Activated CD4-positive, alpha-beta memory T cell treated with anti-CD3 and anti-CD28 coated beads for 36 hours (primary cell): ENCODE results near the gene FOXD4L1. TPM values are rescaled to one million over a fixed set of nuclear protein-coding genes. Genes with fewer than 3 reads are reported as not detected.
"Not testable (repeated sequence)": the region's sequence is repeated elsewhere in the genome, so short reads cannot be mapped to it uniquely, and the experiment has no call there.

Source experiments
- CTCF ChIA-PET: fragments of 350-600 bp; sonication (Branson Sonifier 250); formaldehyde crosslinking; loops from one replicate; lab custom pipeline; 2021; ENCODE audit warnings: antibody characterized with exemption, inconsistent platforms; lab: Charles Lee
- POLR2A ChIA-PET: fragments of 350-600 bp; sonication (Branson Sonifier 250); formaldehyde crosslinking; loops from one replicate; lab custom pipeline; 2021; ENCODE audit warnings: antibody characterized with exemption; lab: Charles Lee
- DNase-seq: peaks from one replicate; pipeline ENCODE4 v3.0.0-alpha.2; 2020
- H3K27ac Mint-ChIP-seq: one replicate; pipeline ENCODE4 v1.8.0; 2021; ENCODE audit warnings: mixed read lengths
- H3K27me3 Mint-ChIP-seq: one replicate; pipeline ENCODE4 v1.8.0; 2021; ENCODE audit warnings: mixed read lengths
- H3K36me3 Mint-ChIP-seq: one replicate; pipeline ENCODE4 v1.8.0; 2021; ENCODE audit warnings: mixed read lengths
- H3K4me1 Mint-ChIP-seq: one replicate; pipeline ENCODE4 v1.8.0; 2021; ENCODE audit warnings: low read depth, mixed read lengths
- H3K4me3 Mint-ChIP-seq: one replicate; pipeline ENCODE4 v1.8.0; 2021; ENCODE audit warnings: mild to moderate bottlenecking, mixed read lengths
- H3K9me3 Mint-ChIP-seq: one replicate; pipeline ENCODE4 v1.8.0; 2021; ENCODE audit warnings: mixed read lengths
- intact Hi-C: fragments of 100-400 bp; cut with micrococcal nuclease; formaldehyde crosslinking; loops from one replicate; pipeline ENCODE4 v1.15.1; 2023
- total RNA-seq, 2 experiments: library from RNA; stranded (reverse); gene quantifications; one replicate each; pipeline ENCODE4 v1.2.3, GENCODE V29; 2021

FOXD4L1 gene
- total RNA-seq, 2 experiments from 2014 or later = 0.12 TPM; not detected in 1

DNA sequence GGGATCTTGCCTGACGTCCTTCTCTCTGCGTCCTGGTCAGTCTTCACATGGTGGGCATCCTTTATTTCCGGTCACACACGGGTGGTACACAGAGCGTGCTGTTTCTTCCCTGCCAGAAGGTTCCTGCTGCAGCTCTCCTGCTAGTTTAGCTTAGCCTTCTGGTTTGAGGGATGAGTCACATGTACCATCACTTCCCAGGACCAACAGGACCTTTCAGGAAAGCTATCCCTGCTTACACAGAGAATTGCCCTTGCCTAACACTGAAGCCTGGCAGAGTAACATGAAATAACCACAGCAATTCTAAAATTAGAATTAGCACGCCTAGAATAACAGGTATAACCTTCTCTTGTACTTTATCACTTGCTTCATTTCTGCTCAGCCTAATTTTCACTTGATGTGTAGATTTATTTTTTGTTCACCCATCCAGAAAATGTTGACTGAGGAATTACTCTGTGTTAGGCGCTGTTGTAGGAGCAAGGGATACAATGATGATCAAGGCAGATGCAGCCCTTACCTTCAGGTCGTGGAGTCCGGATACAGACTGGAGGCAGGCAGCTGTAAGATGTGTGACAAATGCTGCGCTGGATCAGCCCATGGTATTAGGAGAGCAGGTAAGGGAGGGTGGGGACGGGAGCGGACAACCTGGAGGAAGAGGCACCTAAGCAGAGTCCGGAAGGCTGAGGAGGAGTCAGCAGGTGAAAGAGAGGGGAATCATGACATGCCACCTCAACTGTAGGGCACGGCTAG lies 9.1 kb downstream of the FOXD4L1 start:
- intact Hi-C loops, CTCF ChIA-PET, H3K36me3 Mint-ChIP-seq, H3K27ac Mint-ChIP-seq, H3K4me3 Mint-ChIP-seq, H3K4me1 Mint-ChIP-seq, H3K9me3 Mint-ChIP-seq, POLR2A ChIA-PET: not testable (repeated sequence)
- DNase-seq = peak; percentile 10
- peaks cover 22% of the 10 kb centered on the region for H3K27me3 Mint-ChIP-seq

DNA sequence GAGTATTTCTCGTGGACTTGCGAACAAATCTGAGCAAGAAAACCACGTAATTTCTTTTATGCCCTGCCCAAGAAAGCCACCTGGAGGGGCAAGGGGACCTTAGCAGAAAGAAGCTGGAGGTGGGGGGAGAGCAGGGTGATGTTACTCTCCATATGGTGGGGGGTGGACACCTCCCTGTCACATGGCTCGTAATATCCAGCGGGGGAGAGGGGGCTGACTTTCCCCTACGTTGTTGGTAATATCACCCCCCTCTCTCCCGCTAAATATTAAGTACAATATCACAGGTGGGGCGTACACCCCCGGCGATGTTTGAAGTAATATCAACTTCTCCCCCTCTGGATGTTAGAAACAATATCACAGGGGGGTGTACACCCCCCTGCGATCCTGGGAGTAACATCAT lies 9.7 kb downstream of the FOXD4L1 start:
- H3K4me3 Mint-ChIP-seq, H3K9me3 Mint-ChIP-seq, H3K4me1 Mint-ChIP-seq, DNase-seq, intact Hi-C loops, H3K36me3 Mint-ChIP-seq, CTCF ChIA-PET, POLR2A ChIA-PET, H3K27ac Mint-ChIP-seq: not testable (repeated sequence)
- H3K27me3 Mint-ChIP-seq = peaks cover 17% of the 10 kb centered on the region

DNA sequence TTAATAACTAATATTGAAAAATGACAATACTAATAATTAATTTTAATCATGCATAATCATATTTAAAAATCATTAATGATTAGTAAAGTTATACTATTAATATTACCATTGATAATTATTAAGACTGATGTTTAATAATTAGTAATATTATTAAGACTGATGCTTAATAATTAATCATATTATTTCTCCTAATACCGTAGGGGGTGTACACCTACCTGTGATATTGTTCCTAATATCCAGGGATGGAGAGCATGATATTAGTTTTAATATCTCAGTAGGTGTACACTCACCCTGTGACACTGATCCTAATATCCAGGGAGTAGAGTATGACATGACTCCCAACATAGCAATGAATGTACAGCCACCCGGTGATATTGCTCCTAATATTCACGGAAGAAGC lies 12.4 kb downstream of the FOXD4L1 start:
- H3K4me3 Mint-ChIP-seq, H3K27ac Mint-ChIP-seq, CTCF ChIA-PET, H3K36me3 Mint-ChIP-seq, DNase-seq, intact Hi-C loops, POLR2A ChIA-PET, H3K9me3 Mint-ChIP-seq, H3K4me1 Mint-ChIP-seq: not testable (repeated sequence)
- H3K27me3 Mint-ChIP-seq = peaks cover 13% of the 10 kb centered on the region

DNA sequence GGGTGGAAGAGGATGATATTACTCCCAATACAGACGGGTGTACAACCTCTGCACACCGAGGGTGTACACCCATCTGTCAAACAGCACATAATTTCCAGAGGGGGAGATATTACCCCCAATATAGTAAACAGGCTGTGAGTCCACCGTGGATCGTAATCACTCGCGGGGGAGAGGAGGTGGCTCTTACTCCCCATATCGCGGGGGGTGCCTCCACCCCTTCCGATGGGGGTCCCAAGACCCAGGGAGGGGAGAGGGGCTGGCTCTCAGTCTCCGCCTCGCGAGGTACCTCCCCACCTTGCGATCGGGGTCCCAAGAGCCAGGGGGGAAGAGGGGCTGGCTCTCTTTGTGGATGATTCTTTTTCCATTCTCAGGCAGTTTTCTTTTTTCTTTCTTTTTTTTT lies 13.4 kb downstream of the FOXD4L1 start:
- DNase-seq, H3K27ac Mint-ChIP-seq, H3K9me3 Mint-ChIP-seq, POLR2A ChIA-PET, H3K4me3 Mint-ChIP-seq, CTCF ChIA-PET, H3K4me1 Mint-ChIP-seq, H3K36me3 Mint-ChIP-seq, intact Hi-C loops: not testable (repeated sequence)
- H3K27me3 Mint-ChIP-seq = peaks cover 13% of the 10 kb centered on the region

DNA sequence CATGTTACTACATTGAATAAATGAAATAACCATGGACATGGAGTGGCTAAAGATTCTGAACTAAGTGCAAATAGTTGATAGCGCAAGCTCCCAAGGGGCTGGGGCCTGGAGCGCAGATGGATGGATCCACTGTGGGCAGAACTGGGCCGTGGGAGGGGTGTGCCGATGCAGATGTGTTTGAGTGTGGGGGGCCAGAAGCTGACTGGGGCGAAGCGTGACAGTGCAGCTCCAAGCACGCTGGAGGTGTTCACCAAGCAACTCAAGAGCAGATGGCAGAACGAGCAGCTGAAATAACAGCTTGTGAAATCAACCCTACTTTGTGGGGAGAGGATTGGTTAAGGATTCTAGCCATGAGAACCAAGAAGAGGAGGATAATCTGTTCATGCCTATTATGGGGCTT lies 17.0 kb downstream of the FOXD4L1 start:
- POLR2A ChIA-PET, H3K27me3 Mint-ChIP-seq: not testable (repeated sequence)

DNA sequence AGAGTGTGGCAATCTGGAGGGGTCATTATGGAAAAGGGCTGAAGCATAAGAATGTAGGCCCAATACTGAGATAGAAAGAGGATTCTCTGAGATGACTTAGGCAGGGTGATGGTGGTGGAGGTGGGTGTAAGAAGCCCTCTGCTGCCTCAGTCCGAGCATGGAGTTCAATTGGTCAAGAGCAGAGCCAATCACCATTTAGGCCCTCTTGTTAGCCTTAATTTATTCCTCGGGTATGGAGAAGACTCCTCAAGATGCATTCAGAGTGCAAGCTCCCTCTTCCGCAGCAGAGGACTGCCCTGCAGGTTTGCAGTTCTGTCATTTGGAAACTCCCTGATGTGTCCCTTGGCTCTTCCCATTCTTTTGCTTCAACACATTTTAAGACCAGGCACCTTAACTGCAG lies 17.5 kb downstream of the FOXD4L1 start:
- intact Hi-C loops, H3K9me3 Mint-ChIP-seq, H3K36me3 Mint-ChIP-seq: not testable (repeated sequence)

More for the DNA sequence above, 17.0 kb downstream of the FOXD4L1 start:
- H3K27ac Mint-ChIP-seq, H3K4me3 Mint-ChIP-seq, H3K36me3 Mint-ChIP-seq, CTCF ChIA-PET, H3K9me3 Mint-ChIP-seq, H3K4me1 Mint-ChIP-seq, DNase-seq, intact Hi-C loops: not testable (repeated sequence)

DNA sequence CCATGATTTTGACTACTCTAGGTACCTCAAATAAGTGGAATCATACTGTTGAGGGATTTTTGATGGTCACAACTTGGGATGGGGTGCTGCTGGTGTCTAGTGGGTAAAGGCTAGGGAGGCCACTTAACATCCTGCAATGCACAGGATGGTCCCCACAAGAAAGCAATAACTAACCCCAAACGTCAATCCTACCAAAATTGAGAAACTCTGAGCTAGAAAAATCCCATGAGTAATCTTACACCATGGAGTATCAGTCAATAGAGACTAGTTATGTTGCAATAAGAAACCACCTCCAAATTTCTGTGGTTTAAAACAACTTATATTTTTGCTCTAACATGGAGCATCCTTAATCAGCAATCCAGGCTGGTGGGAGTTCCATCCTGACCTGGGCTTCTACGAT lies 18.6 kb downstream of the FOXD4L1 start:
- intact Hi-C loops, DNase-seq, H3K9me3 Mint-ChIP-seq, CTCF ChIA-PET, H3K27ac Mint-ChIP-seq, POLR2A ChIA-PET, H3K4me1 Mint-ChIP-seq, H3K4me3 Mint-ChIP-seq, H3K36me3 Mint-ChIP-seq, H3K27me3 Mint-ChIP-seq: not testable (repeated sequence)

More for the DNA sequence above, 17.5 kb downstream of the FOXD4L1 start:
- POLR2A ChIA-PET, H3K4me3 Mint-ChIP-seq, CTCF ChIA-PET, DNase-seq, H3K27me3 Mint-ChIP-seq, H3K4me1 Mint-ChIP-seq, H3K27ac Mint-ChIP-seq: not testable (repeated sequence)

DNA sequence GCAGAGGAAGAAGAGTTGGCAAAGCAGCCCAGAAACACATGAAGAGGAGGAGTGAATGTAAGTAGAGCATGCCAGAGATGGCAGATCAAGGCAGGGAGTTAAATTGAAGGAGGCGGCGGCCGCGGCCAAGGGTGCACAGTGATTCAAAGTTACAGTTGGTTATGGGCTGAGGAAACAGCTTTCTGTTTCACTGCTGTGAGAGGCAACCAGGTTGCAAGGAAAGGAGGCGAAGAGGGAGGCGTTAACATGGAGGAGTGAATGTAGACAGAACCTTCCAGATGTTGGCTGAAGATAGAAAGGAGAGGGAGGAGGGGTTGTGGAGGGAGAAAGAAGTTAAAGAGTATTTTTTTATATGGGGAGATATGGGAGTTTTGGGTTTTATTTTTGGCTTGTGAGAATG lies 22.4 kb downstream of the FOXD4L1 start:
- H3K4me1 Mint-ChIP-seq, H3K4me3 Mint-ChIP-seq, H3K27me3 Mint-ChIP-seq, H3K36me3 Mint-ChIP-seq, DNase-seq, intact Hi-C loops, CTCF ChIA-PET, H3K27ac Mint-ChIP-seq, POLR2A ChIA-PET, H3K9me3 Mint-ChIP-seq: not testable (repeated sequence)

DNA sequence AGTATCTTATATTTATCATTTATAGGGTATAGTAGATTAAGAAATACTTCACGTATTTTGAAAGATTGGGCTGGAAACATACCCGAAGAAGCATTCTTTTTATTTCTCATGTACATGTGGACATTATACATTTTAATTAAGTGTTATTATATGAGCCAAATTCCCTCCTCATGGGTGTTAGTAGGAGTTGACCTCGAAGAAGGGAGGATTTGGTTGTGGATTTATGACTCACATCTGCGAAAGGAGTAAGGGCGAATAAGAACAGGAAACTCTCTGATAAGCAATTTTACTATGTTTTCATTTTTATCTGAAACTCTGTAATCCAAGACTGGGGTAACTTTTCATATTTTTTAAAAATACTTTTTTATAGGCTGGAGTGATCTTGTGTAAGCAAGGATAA lies 23.0 kb downstream of the FOXD4L1 start:
- CTCF ChIA-PET, DNase-seq, H3K9me3 Mint-ChIP-seq, H3K27ac Mint-ChIP-seq, intact Hi-C loops, H3K4me3 Mint-ChIP-seq, POLR2A ChIA-PET, H3K27me3 Mint-ChIP-seq, H3K4me1 Mint-ChIP-seq, H3K36me3 Mint-ChIP-seq: not testable (repeated sequence)

DNA sequence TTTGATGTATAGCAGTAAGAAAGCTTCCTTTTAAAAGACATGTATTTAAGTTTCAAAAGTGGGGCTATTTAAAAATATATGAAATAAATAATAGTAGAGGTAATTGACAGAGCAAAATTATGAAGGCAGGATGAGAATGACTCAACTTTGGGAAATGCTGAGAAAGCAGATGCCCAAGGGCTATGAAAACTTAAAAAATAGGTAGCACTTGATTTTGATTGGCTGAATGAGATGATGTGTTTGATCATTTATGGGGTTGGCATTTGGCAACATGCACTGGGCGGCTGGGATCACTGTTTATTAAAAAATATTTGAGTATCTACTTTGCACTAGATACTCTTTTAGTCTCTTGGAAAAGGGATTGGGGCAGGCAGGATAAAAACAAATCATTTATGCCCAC lies 26.5 kb downstream of the FOXD4L1 start:
- H3K36me3 Mint-ChIP-seq, intact Hi-C loops, H3K4me3 Mint-ChIP-seq, H3K27me3 Mint-ChIP-seq, DNase-seq, H3K4me1 Mint-ChIP-seq, H3K9me3 Mint-ChIP-seq, CTCF ChIA-PET, H3K27ac Mint-ChIP-seq, POLR2A ChIA-PET: not testable (repeated sequence)

DNA sequence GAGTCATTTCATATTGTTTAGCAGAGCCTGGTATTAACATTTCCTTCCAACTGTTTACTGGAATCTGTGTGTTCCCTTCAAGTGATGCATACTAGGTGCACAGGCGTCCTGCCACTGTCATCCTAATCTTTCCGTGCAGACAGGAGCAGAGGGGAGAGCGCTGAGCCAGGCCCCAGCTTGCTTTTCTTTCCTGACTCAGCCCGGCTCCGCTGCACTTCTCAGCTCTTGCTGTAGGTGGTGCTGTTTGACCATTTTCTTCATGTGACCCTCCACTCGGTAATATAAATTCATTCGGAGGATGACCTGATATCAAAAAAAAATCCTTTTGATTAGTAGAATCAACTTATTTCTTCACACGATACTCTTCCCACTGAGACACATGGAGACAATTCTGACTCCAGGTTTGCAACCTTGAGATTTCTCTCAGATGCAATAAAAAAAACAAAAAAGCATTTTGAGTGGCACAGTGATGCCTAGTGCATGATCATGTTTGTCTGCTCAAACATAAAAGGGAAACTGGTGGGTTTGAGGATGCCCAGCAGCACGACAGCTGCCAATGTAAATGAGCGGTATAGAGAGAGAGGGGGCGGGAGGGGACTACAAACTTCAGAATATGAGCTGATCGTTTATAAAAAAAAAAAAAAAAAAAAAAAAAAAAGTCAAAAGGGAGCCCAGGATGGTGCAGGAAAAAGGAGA lies 29.0 kb downstream of the FOXD4L1 start:
- POLR2A ChIA-PET, H3K36me3 Mint-ChIP-seq, H3K9me3 Mint-ChIP-seq, DNase-seq, H3K27me3 Mint-ChIP-seq, intact Hi-C loops, H3K27ac Mint-ChIP-seq, H3K4me1 Mint-ChIP-seq, H3K4me3 Mint-ChIP-seq: not testable (repeated sequence)
- CTCF ChIA-PET = interaction anchor here (0.6 kb wide), 1 partner anchor 273 kb away, joined by 3 read pairs; no protein-coding TSS in a partner anchor

DNA sequence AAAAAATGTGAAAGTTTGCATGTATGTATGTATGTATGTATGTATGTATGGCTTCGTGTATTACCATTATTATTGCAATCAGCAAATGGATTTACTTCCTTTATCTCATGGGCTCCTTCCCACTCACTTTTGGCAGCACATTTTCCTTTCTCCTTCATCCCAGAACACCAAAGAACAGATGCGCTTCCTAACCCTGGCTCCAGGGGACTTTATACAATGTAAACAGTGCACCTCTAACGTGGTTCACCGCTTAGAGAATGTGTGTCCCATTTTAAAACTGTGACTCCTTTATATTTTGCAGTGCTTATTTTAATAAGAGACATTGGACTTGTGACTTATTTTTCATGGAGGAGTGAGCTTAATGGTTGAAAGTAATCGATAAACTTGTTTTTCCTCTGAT lies 29.7 kb downstream of the FOXD4L1 start:
- POLR2A ChIA-PET, intact Hi-C loops: not testable (repeated sequence)
- CTCF ChIA-PET = interaction anchor here (0.6 kb wide), 1 partner anchor 272 kb away, joined by 3 read pairs; no protein-coding TSS in a partner anchor

DNA sequence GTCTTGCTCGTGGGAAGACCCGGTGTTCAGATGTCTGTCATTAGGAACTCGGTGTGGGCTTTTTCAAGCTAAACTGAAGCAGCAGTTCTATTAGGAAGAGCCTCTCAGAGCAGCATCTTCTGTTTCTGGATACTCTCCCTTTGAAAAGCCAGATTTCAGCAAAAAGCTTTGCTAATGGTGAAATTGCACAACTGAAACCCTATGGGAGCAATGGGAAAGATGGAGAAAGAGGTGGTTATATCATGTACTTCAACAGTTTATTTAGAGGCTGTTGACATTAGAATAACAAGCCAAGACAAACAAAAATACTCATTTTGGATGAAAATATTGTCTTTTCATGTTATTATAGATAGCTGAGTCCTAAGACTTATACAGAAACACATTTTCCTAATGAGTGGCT lies 30.4 kb downstream of the FOXD4L1 start:
- H3K27ac Mint-ChIP-seq, POLR2A ChIA-PET, intact Hi-C loops, H3K27me3 Mint-ChIP-seq, DNase-seq, H3K9me3 Mint-ChIP-seq, H3K4me3 Mint-ChIP-seq, H3K4me1 Mint-ChIP-seq, CTCF ChIA-PET, H3K36me3 Mint-ChIP-seq: not testable (repeated sequence)

More for the DNA sequence above, 29.7 kb downstream of the FOXD4L1 start:
- not testable (repeated sequence) for H3K4me1 Mint-ChIP-seq, DNase-seq, H3K27me3 Mint-ChIP-seq, H3K27ac Mint-ChIP-seq, H3K36me3 Mint-ChIP-seq, H3K4me3 Mint-ChIP-seq, H3K9me3 Mint-ChIP-seq
